GF-D8 (cell line): ENCODE data around the gene PIWIL4.

ENCODE experiments used
- DNase-seq: peaks from one replicate; lab custom pipeline; 2025; lab: John Stamatoyannopoulos, UW

The PIWIL4 gene

GRCh38 chr11:94665116-94665659 is 98.0 kb downstream of the PIWIL4 start:
- DNase-seq: no peak

GRCh38 chr11:94666792-94667721 is 99.9 kb downstream of the PIWIL4 start:
- DNase-seq: no peak

- no peak for DNase-seq
Observed at GRCh38 chr11:94668212-94668793, 101.1 kb downstream of the PIWIL4 start.

- no peak for DNase-seq
Observed at GRCh38 chr11:94669023-94669422, 101.9 kb downstream of the PIWIL4 start.
